ENCODE measurements around the gene GYS2. TPM values are rescaled to one million over a fixed set of nuclear protein-coding genes. Genes with fewer than 3 reads are reported as not detected.
"Not testable (repeated sequence)": the region's sequence is repeated elsewhere in the genome, so short reads cannot be mapped to it uniquely, and the experiment has no call there.

The GYS2 gene
- total and polyA plus RNA-seq, 2 experiments from 2014 or later = not detected

GRCh38 chr12:21600196-21600595, 4.5 kb downstream of the GYS2 start:
- Histone ChIP-seq H4K20me1 (ENCODE audit: insufficient read depth) (no peaks in the 10 kb centered on the region), H3K27me3 (replicated peaks; ENCODE audit: insufficient read depth) (no peaks in the 10 kb centered on the region), H3K4me2 (ENCODE audit: unreplicated experiment) (no peak overlapping the region), H3K9ac (no peak overlapping the region), H3K79me2 (ENCODE audit: insufficient read depth) (no peaks in the 10 kb centered on the region), H3K27ac (no peak overlapping the region), H3F3A (ENCODE audit: insufficient read depth) (no peaks in the 10 kb centered on the region), H3K9me2 (ENCODE audit: insufficient read depth) (no peaks in the 10 kb centered on the region), H3K9me3 (ENCODE audit: low read depth) (no peaks in the 10 kb centered on the region), H3K4me3 (no peak overlapping the region), H3K36me3 (ENCODE audit: low read depth) (no peaks in the 10 kb centered on the region), H3K4me1 (ENCODE audit: insufficient read depth) (no peaks in the 10 kb centered on the region), H2AFZ (no peak overlapping the region)
- DNase-seq = no peak
- in situ Hi-C loops (cut with MboI) = no loop called here
- TF ChIP-seq EZH2phosphoT487 (IDR thresholded peaks at IDR 0.05; ENCODE audit: insufficient read depth, low read depth) (no peak), EZH2 (IDR thresholded peaks at IDR 0.05; ENCODE audit: insufficient read depth, poor library complexity, severe bottlenecking) (no peak)
- 28% methylated on average over 5 of the region's 5 CpGs for WGBS, 2 experiments (ENCODE audit: low coverage in 1 of 2, low lambda C conversion rate in 2 of 2, missing lambda C conversion rate in 2 of 2)

DNA sequence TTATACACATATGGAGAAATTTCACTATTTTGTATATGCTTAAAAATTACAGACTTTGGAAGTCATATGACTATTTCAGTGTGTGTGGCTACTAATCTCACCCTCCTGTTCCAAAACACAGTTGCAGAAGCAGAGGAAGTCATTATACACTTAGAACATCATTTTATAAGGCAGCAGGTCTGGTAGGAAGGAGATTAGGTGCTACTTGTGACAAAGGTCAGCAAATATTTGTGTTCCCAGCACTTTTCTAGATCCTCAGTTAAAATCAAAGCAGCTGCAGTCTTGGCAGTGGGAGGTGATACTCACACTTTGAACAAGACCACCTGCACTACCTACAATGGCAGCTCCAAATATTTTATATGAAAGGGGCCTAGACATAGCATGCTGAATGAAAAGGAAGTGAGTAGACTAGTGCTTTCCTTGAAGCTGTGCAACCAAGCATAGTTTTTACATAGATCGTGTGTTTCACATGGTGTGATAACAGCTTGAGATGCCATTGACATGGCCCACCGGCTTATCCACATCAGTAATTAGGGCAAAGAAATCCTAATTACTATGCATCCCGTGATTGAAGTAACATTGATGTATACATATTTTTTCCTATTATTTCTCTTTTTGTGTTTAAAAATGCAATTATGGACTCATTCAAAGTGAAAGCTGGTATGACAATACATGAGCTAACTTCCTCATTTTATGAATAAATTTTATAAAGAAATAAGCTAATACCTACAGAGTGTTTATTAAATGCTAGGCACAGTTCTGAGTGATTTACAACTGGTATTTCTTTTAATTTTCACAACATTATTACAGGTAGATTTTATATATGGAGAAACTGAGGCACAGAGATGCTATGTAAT, 5.3 kb downstream of the GYS2 start:
- in situ Hi-C loops (cut with MboI) = no loop called here
- Histone ChIP-seq H3K9ac (no peak overlapping the region), H3K9me2 (ENCODE audit: insufficient read depth) (no peaks in the 10 kb centered on the region), H3K9me3 (ENCODE audit: low read depth) (no peaks in the 10 kb centered on the region), H3K36me3 (ENCODE audit: low read depth) (no peaks in the 10 kb centered on the region), H3K4me2 (ENCODE audit: unreplicated experiment) (no peak overlapping the region), H3F3A (ENCODE audit: insufficient read depth) (no peaks in the 10 kb centered on the region), H3K4me3 (no peak overlapping the region), H4K20me1 (ENCODE audit: insufficient read depth) (no peaks in the 10 kb centered on the region), H3K27me3 (replicated peaks; ENCODE audit: insufficient read depth) (no peaks in the 10 kb centered on the region), H2AFZ (no peak overlapping the region), H3K79me2 (ENCODE audit: insufficient read depth) (no peaks in the 10 kb centered on the region), H3K4me1 (ENCODE audit: insufficient read depth) (no peaks in the 10 kb centered on the region), H3K27ac (no peak overlapping the region)
- TF ChIP-seq EZH2phosphoT487 (IDR thresholded peaks at IDR 0.05; ENCODE audit: insufficient read depth, low read depth) = no peak
- TF ChIP-seq EZH2 (IDR thresholded peaks at IDR 0.05; ENCODE audit: insufficient read depth, poor library complexity, severe bottlenecking) = no peak
- no peak for DNase-seq
- 77 to 86% methylated on average over 3 of the region's 3 CpGs for WGBS, 2 experiments (ENCODE audit: low coverage in 1 of 2, low lambda C conversion rate in 2 of 2, missing lambda C conversion rate in 2 of 2)

- no peaks in the 10 kb centered on the region for H3K4me1 ChIP-seq (ENCODE audit: insufficient read depth)
- WGBS, 2 experiments (ENCODE audit: low coverage in 1 of 2, low lambda C conversion rate in 2 of 2, missing lambda C conversion rate in 2 of 2) = 74 to 79% methylated on average over 4 of the region's 4 CpGs
- H3K4me3 ChIP-seq = no peak overlapping the region
- H2AFZ ChIP-seq = no peak overlapping the region
- H3K36me3 ChIP-seq (ENCODE audit: low read depth) = no peaks in the 10 kb centered on the region
- H3K9me2 ChIP-seq (ENCODE audit: insufficient read depth) = no peaks in the 10 kb centered on the region
- H3K27ac ChIP-seq = no peak overlapping the region
- no peaks in the 10 kb centered on the region for H3K9me3 ChIP-seq (ENCODE audit: low read depth)
- H3K27me3 ChIP-seq (replicated peaks; ENCODE audit: insufficient read depth) = no peaks in the 10 kb centered on the region
- H4K20me1 ChIP-seq (ENCODE audit: insufficient read depth) = no peaks in the 10 kb centered on the region
- no peaks in the 10 kb centered on the region for H3K79me2 ChIP-seq (ENCODE audit: insufficient read depth)
- H3K4me2 ChIP-seq (ENCODE audit: unreplicated experiment) = no peak overlapping the region
- TF ChIP-seq EZH2 (IDR thresholded peaks at IDR 0.05; ENCODE audit: insufficient read depth, poor library complexity, severe bottlenecking) (no peak), EZH2phosphoT487 (IDR thresholded peaks at IDR 0.05; ENCODE audit: insufficient read depth, low read depth) (no peak)
- DNase-seq = no peak
- H3K9ac ChIP-seq = no peak overlapping the region
- no peaks in the 10 kb centered on the region for H3F3A ChIP-seq (ENCODE audit: insufficient read depth)
- in situ Hi-C loops (cut with MboI) = no loop called here
These were observed 6.0 kb downstream of the GYS2 start for GRCh38 chr12:21598651-21599050.

GRCh38 chr12:21595356-21595755, 9.3 kb downstream of the GYS2 start:
- H3K27me3 ChIP-seq (replicated peaks; ENCODE audit: insufficient read depth); H3F3A ChIP-seq (ENCODE audit: insufficient read depth); H3K9me3 ChIP-seq (ENCODE audit: low read depth); H4K20me1 ChIP-seq (ENCODE audit: insufficient read depth); H3K9ac ChIP-seq; H3K4me2 ChIP-seq (ENCODE audit: unreplicated experiment); in situ Hi-C loops (cut with MboI); H3K27ac ChIP-seq; H3K36me3 ChIP-seq (ENCODE audit: low read depth); H3K9me2 ChIP-seq (ENCODE audit: insufficient read depth); H3K4me3 ChIP-seq; H2AFZ ChIP-seq; DNase-seq; H3K79me2 ChIP-seq (ENCODE audit: insufficient read depth); H3K4me1 ChIP-seq (ENCODE audit: insufficient read depth): not testable (repeated sequence)

DNA sequence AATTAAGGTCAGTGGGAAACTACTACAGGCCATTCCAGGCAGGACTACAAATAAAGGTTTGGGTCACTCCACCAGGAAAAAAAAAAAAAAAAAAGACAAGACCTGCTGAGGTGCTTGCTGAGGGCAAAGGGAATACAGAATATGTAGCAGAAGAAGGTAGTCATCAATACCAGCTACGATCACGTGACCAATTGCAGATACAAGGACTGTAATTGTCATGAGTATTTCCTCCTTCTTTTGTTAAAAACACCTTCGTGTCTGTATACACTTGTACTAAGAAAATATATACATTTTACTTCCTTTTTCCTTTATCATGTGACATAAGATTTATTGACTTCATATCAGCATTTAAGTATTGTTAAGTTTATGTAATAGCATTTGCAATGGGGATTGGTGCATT, 19.2 kb downstream of the GYS2 start:
- no peak for DNase-seq
- no peaks in the 10 kb centered on the region for H3K36me3 ChIP-seq (ENCODE audit: low read depth)
- H3K4me3 ChIP-seq = no peak overlapping the region
- H2AFZ ChIP-seq = no peak overlapping the region
- no peaks in the 10 kb centered on the region for H3K4me1 ChIP-seq (ENCODE audit: insufficient read depth)
- no peak overlapping the region for H3K4me2 ChIP-seq (ENCODE audit: unreplicated experiment)
- WGBS, 2 experiments (ENCODE audit: low coverage in 1 of 2, low lambda C conversion rate in 2 of 2, missing lambda C conversion rate in 2 of 2) = 29 to 39% methylated on average over 3 of the region's 3 CpGs
- no peaks in the 10 kb centered on the region for H3F3A ChIP-seq (ENCODE audit: insufficient read depth)
- H4K20me1 ChIP-seq (ENCODE audit: insufficient read depth) = no peaks in the 10 kb centered on the region
- in situ Hi-C loops (cut with MboI) = no loop called here
- H3K9me3 ChIP-seq (ENCODE audit: low read depth) = no peaks in the 10 kb centered on the region
- H3K27me3 ChIP-seq (replicated peaks; ENCODE audit: insufficient read depth) = no peaks in the 10 kb centered on the region; the same call in 1 of the 2 replicates
- no peaks in the 10 kb centered on the region for H3K79me2 ChIP-seq (ENCODE audit: insufficient read depth)
- TF ChIP-seq EZH2 (IDR thresholded peaks at IDR 0.05; ENCODE audit: insufficient read depth, poor library complexity, severe bottlenecking) (no peak), EZH2phosphoT487 (IDR thresholded peaks at IDR 0.05; ENCODE audit: insufficient read depth, low read depth) (no peak)
- no peak overlapping the region for H3K27ac ChIP-seq
- no peak overlapping the region for H3K9ac ChIP-seq
- H3K9me2 ChIP-seq (ENCODE audit: insufficient read depth) = no peaks in the 10 kb centered on the region

DNA sequence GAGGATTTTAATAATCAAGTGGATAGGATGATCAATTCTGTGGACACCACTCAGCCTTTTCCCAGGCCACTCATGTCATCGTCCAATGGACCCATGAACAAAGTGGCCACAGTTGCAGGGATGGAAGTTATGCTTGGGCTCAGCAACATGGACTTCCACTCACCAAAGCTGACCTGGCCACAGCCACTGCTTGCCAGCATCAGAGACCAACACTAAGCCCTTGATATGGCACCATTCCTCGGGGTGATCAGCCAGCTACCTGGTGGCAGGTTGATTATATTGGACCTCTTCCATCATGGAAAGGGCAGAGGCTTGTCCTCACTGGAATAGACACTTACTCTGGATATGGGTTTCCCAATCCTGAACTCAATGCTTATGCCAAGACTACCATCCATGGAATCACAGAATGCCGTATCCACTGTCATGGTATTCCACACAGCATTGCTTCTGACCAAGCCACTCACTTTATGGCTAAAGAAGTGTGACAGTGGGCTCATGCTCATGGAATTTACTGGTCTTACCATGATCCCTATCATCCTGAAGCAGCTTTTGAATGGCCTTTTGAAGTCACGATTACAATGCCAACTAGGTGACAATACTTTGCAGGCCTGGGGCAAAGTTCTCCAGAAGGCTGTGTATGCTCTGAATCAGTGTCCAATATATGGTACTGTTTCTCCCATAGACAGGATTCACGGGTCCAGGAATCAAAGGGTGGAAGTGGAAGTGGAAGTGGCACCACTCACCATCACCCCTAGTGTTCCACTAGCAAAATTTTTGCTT, 20.1 kb downstream of the GYS2 start:
- H3K9me3 ChIP-seq (ENCODE audit: low read depth); DNase-seq; H3K27me3 ChIP-seq (replicated peaks; ENCODE audit: insufficient read depth); H3K27ac ChIP-seq; H3K36me3 ChIP-seq (ENCODE audit: low read depth); H3K4me2 ChIP-seq (ENCODE audit: unreplicated experiment); H3K9ac ChIP-seq; H3K4me3 ChIP-seq; H3K79me2 ChIP-seq (ENCODE audit: insufficient read depth); H3F3A ChIP-seq (ENCODE audit: insufficient read depth); H3K9me2 ChIP-seq (ENCODE audit: insufficient read depth); in situ Hi-C loops (cut with MboI); H2AFZ ChIP-seq; H4K20me1 ChIP-seq (ENCODE audit: insufficient read depth); H3K4me1 ChIP-seq (ENCODE audit: insufficient read depth): not testable (repeated sequence)
- WGBS, 2 experiments (ENCODE audit: low coverage in 1 of 2, low lambda C conversion rate in 2 of 2, missing lambda C conversion rate in 2 of 2) = 48 to 64% methylated on average over 5 of the region's 5 CpGs

Data from GM23248 (cell line).